Amniotic epithelial cell (primary cell): ENCODE data around the gene TAS2R20.
"Not testable (repeated sequence)": the region's sequence is repeated elsewhere in the genome, so short reads cannot be mapped to it uniquely, and the experiment has no call there.

Source experiments
- DNase-seq: peaks from one replicate; pipeline ENCODE4 v3.0.0-alpha.2; 2010; ENCODE audit warnings: low read depth

The TAS2R20 gene

DNA sequence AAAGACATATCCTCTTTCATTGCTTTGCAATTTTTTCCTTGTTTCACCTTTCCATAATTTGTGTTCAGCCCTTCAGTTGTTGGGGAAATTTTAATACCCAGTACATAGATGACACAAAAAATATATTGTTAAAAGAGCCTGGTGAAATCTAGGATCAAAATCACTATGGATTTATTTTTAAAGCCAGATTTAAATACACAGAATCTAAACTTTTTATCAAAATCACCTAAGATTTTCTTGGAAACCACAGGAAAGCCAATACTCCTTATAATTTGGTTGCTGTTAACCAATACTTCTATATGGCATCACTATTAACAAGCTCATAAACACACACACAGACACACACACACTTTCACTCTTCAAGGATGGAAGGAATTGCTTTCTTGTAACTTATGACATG is at the start of gene TAS2R20:
Gene TAS2R20 (minus strand): TSS at position 101 of the 400 bp plus-strand sequence. CDS start 429 bp downstream, outside the sequence.
- no peak for DNase-seq

DNA sequence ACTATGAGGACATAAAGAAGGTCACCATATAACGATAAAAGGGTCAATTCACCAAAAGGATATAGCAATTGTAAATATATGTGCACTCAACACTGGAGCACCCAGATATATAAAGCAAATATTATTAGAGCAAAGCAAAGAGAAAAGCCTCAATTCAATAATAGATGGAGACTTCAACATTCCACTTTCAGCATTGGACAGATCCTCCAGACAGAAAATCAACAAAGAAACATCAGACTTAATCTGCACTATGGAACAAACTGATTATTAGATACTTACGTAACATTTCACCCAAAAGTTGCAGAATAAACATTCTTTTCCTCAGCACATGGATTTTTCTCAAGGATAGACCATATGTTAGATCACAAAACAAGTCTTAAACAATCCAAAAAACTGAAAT is 43.3 kb upstream of the TAS2R20 start:
- peak; percentile 3 for DNase-seq

DNA sequence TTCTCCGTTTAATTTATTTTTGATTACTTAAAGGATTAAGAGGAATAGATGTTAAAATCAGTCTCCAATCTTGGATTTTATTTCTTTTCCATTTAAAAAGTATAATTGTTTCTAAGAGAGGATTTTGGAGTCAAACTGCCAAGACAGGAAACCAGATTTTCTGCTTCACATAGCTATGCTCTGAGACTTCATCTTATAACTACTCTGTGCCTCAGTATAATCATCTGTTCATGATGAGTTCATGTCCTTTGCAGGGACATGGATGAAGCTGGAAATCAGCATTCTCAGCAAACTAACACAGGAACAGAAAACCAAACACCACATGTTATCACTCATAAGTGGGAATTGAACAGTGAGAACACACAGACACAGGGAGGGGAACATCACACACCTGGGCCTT is 42.1 kb upstream of the TAS2R20 start:
- DNase-seq: no peak

DNA sequence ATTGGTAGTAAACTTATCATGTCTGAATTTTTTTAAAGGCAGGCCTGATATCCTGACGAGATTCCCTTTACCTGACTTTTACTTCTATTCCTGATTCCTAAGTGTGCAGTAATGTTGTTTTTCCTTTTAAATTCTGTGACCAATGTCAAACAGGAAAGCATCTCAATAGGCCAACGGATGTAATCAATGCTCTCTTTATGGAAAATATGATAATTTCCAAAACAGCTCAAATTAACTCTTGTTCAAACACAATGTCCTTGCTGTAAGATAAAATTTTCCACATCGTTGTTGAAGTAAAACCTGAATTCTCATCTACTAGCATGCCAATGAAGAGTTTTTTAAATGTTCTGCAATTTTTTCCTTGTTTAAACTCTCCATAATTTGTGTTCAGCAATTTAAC is 41.1 kb upstream of the TAS2R20 start:
- DNase-seq: no peak

DNA sequence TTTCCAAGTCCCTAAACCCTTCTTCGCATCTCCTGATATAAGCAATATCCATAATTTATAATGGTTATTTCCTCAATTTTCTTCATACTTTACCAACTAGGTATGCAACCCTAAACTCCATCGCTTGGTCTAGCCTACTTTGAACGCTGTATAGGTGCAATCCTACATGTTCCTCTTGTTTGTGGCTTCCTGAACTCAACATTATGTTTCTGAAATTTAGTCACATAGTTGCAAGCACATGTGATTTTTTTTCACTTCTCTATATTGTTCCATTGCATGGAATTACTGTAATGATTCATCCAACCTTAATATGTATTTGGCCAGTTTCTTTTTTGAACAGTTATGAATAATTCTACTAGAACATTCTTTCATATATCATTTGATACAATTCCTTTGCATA is 35.9 kb upstream of the TAS2R20 start:
- DNase-seq: not testable (repeated sequence)

DNA sequence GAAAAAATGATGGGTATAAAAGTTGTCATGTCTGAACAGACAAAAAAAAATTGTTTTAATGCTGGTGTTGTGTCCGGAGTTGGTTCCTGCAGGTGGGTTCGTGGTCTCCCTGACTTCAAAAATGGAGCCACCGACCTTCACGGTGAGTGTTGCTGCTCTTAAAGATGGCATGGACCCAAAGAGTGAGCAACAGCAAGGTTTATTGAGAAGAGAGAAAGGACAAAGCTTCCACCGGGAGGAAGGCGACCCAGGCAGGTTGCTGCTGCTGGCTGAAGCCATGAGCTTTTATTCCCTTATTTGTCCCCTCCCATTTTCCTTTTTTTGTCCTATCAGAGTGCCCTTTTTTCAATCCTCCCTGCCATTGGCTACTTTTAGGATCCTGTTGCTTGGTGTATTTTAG is 33.2 kb upstream of the TAS2R20 start, which contains the start of gene TAS2R31:
Gene TAS2R31 (minus strand): TSS at position 101 of the 400 bp plus-strand sequence. CDS start 72 bp downstream, at position 29.
- DNase-seq: no peak

- no peak for DNase-seq
These were observed 28.0 kb upstream of the TAS2R20 start for GRCh38 chr12:11026118-11026517.

GRCh38 chr12:11023387-11023786 is 25.3 kb upstream of the TAS2R20 start:
- no peak for DNase-seq

DNA sequence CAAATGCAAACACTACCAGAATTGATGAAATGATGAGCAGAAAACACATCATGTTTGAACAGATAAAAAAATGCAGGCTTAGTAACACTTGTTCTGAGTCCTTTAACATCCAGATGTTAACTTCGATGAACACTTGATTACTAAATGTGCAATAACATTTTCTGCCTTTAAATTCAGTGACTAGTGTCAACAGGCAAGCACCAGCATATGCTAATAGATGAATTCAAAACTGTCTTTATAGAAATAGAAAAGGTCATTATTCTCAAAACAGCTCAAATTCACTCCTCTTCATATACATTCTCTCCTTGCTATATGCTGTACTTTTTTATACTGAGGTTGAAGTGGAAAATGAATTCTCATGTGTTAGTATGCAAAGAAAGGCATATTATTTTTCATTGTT is 24.4 kb upstream of the TAS2R20 start, which contains the start of gene TAS2R19:
Gene TAS2R19 (minus strand): TSS at position 101 of the 400 bp plus-strand sequence. CDS start 49 bp downstream, at position 52.
- no peak for DNase-seq

DNA sequence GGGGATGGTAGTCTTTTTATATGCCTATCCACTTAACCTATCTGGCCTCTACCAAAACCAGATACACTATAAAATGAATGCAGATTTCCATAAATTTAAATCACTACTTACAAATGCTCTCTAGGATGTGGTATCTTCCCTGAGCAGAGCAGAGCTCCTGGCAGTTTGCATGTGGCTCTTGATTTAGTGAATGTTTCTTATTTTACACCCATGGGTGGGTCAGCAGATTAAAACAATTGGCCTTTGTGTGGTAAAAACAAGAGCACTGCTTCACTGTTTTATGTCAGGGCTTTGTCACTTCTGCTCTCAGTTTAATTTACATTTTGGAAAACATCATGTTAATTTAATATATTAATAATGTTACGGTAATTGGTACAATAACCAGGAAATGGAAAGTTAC is 18.8 kb upstream of the TAS2R20 start:
- no peak for DNase-seq

DNA sequence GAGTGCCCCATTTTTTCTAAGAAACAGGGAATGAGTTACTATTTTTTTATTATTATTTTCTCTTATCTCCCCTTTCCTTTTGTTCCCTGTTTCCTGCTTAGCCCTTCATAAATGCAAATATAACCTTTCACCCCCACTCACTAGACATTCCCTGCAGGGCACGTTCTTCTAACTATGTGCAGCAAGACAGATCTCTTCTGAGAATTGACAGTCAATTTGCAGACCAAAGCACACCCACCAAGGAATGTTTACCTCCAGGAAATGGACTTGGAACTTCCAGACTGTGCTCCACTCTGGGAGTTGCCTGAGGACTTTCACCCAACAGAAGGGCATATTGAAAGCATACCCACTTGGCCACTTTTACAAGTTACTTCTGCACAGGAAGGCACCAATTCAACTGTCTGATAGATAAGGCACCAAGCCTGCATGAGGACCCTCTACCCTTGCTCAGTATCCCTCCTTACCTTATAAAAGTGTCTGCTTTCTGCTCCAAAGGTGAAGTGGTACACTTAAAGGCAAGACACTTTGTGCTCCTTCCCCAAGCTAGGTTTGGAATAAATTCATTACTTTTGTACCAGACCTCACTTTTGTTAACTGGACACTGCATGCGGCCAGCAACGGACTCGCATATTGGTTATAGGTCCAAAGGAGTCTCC is 17.8 kb upstream of the TAS2R20 start:
- no peak for DNase-seq

- peak; percentile 3 for DNase-seq
These were observed 16.1 kb upstream of the TAS2R20 start for GRCh38 chr12:11014234-11014633.

- no peak for DNase-seq
These were observed 9.5 kb upstream of the TAS2R20 start for GRCh38 chr12:11007608-11008007.

- DNase-seq: no peak
These were observed 3.8 kb downstream of the TAS2R20 start for GRCh38 chr12:10994307-10994706.

DNA sequence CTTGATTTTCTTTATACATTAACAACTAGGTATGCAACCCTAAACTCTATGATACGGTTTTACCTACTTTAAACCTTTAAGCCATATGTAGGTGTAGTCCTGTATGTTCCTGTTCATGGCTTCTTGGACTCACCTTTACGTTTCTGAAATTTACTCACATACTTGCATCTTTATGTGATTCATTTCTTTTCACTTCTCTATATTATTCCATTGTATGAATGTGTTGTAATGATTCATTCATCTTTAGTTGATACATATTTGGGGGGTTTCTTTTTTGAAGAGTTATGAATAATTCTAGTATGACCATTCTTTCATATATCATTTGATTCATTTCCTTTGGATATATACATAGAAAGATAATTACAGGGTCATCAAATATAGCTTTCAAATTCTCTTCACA is 9.0 kb downstream of the TAS2R20 start:
- DNase-seq: no peak

DNA sequence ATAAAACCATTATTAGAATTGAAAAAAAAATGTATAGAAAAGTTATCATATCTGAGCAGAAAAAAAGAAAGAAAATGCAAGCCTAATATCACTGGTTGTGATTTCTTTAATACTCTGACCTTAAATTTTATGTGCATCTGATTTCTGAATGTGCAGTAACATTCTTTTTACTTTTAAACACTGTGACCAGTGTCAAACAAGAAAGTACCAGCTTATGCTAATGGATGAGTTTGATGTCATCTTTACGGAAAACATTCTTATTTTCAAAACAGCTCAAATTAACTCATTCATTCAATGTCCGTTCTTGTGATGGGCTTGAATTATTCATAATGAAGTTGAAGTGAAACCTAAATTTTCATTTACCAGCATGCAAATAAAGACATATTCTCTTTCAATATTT is 11.3 kb downstream of the TAS2R20 start, which contains the start of gene TAS2R50:
Gene TAS2R50 (minus strand): TSS at position 101 of the 400 bp plus-strand sequence. CDS start 52 bp downstream, at position 49.
- no peak for DNase-seq

GRCh38 chr12:10982244-10982643 is 15.9 kb downstream of the TAS2R20 start:
- no peak for DNase-seq

- DNase-seq: no peak
These were observed 23.1 kb downstream of the TAS2R20 start for GRCh38 chr12:10974965-10975364.

DNA sequence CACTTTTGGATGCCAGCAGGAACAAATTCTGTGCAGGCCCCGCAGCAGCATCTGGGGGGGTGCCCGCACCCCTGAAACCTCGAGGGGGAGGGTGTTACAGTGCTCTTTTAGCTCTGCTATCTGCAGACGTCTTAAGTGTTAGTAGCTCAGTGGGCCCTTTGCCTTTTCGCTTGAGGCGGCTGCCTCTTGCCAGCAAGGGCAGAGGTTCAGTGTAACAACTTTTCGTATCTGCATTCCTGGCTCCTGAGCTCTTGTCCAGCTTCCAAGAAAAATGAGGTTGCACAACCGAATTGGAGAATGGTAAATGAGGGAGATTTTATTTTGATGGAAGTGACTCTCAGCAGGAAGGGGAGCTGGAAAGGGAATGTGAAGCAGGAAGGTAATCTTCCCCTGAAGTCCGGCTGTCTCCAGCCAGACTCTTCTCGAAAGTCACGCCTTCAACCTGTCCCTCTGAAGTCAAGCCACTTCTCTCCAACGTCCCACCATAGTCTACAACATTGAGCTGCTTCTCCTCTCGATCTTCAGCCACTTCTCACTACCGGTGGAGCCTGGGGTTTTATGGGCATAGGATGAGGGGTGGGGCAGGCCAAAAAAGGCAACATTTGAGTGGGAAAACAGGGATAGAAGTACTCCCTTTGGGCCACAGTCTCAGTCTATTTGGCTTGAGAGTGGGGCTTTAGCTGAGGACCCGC is 29.2 kb downstream of the TAS2R20 start:
- DNase-seq: peak; percentile 63

GRCh38 chr12:10967409-10967808 is 30.7 kb downstream of the TAS2R20 start:
- DNase-seq: no peak

DNA sequence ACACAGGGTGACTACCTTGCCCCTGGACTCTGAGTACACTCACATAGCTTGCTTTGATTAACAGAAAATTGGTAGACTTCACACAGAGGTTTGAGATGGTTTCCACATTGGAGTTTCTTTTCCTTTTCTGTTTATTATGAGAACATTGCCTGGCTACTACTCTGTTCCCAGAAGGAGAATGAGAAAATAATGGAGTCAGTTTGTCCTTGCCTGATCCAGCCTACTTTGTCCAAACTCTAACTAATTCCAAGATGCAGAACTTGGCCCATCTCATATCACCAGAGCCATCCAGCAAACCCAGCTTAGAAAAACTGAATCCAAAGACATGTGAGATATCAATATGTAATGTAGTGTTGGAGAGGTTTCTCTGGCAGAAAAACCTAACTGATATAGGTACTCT is 31.8 kb downstream of the TAS2R20 start:
- DNase-seq: no peak

- DNase-seq: no peak
These were observed 32.6 kb downstream of the TAS2R20 start for GRCh38 chr12:10965476-10965875.

GRCh38 chr12:10960211-10960610 is 37.9 kb downstream of the TAS2R20 start:
- no peak for DNase-seq
